Body of pancreas (tissue), 4 donors: ENCODE data around the gene LPP. TPM values are rescaled to one million over a fixed set of nuclear protein-coding genes. Genes with fewer than 3 reads are reported as not detected.

Experiments used
- ATAC-seq: fragments of 150-250 bp; one replicate; pipeline ENCODE4 v1.9.1; 2016
- DNase-seq, 4 donors: peaks; one replicate each; pipeline ENCODE4 v3.0.0-alpha.2; 2019
- H3K27ac ChIP-seq, 4 donors: fragments of 200-600 bp; sonication (generic); 1 replicate in 3 of 4; 2 replicates in 1 of 4; pipeline versions ENCODE4 v1.5.1 to v1.6.1; 2016 to 2019; ENCODE audit warnings: mild to moderate bottlenecking in 1 of 4, mixed read lengths in 1 of 4, moderate library complexity in 1 of 4
- H3K27me3 ChIP-seq, 2 donors: fragments of 200-600 bp; sonication (generic); one replicate each; pipeline ENCODE4 v1.6.0; 2016; ENCODE audit warnings: mild to moderate bottlenecking in 1 of 2
- H3K36me3 ChIP-seq, 2 donors: fragments of 200-600 bp; sonication (generic); replicated peaks in 1 of 2; 2 replicates each; pipeline ENCODE4 v1.5.1; 2016; ENCODE audit warnings: low read depth in 2 of 2; ENCODE audit not compliant: insufficient read depth in 1 of 2
- H3K4me1 ChIP-seq: fragments of 200-600 bp; sonication (generic); one replicate; pipeline ENCODE4 v1.6.0; 2016
- H3K4me3 ChIP-seq, 2 donors: fragments of 200-600 bp; sonication (generic); 1 replicate in 1 of 2; 2 replicates in 1 of 2; pipeline ENCODE4 v1.5.1; 2016 to 2019
- H3K9me3 ChIP-seq, 3 donors: fragments of 200-600 bp; sonication (generic); 1 replicate in 2 of 3; 2 replicates in 1 of 3; pipeline ENCODE4 v1.5.1; 2016
- CTCF ChIP-seq, 7 experiments: fragments of 450-650 bp in 4 of 7; fragments of 200-600 bp in 3 of 7; sonication (generic) in 3 of 7; IDR thresholded peaks; one replicate each; pipeline ENCODE4 v1.5.1; 2016 to 2019; ENCODE audit warnings: antibody characterized with exemption in 7 of 7
- POLR2A ChIP-seq, 3 donors: fragments of 450-650 bp; IDR thresholded peaks; one replicate each; pipeline ENCODE4 v1.6.1; 2016; ENCODE audit warnings: antibody characterized with exemption in 3 of 3, mild to moderate bottlenecking in 2 of 3
- WGBS, 2 donors: methylation state at CpG; one replicate each; pipeline ENCODE4 v1.1.5; 2017; 5-methylcytosine and 5-hydroxymethylcytosine counted together
- intact Hi-C: fragments of 100-400 bp; cut with DNase I; formaldehyde crosslinking; loops from one replicate; pipeline ENCODE4 v1.15.1; 2023
- total RNA-seq, 2 donors: library from RNA; depleted of rRNA; stranded (reverse); fragments of >200 nt; gene quantifications; one replicate each; pipeline ENCODE4 v1.1.0, GENCODE V29; 2016

Gene LPP
- total RNA-seq, 2 donors from 2014 or later = 60.6 to 65.1 TPM

GRCh38 chr3:188901671-188902287, 747.8 kb downstream of the LPP start:
- WGBS, 2 donors = 84 to 93% methylated on average over 4 of the region's 4 CpGs
- ATAC-seq (no peak), DNase-seq (no peak)
- Histone ChIP-seq H3K27me3 (no peaks in the 10 kb centered on the region), H3K36me3 (no peaks in the 10 kb centered on the region), H3K4me1 (no peaks in the 10 kb centered on the region), H3K27ac (peak overlapping the region in 1 of 4 donors; percentile 54), H3K4me3 (no peak overlapping the region), H3K9me3 (no peaks in the 10 kb centered on the region)
- intact Hi-C loops = no loop called here
- TF ChIP-seq POLR2A (IDR thresholded peaks at IDR 0.05) (no peak), CTCF (IDR thresholded peaks at IDR 0.05) (no peak)

GRCh38 chr3:188904670-188905069, 750.7 kb downstream of the LPP start:
- intact Hi-C loops = no loop called here
- no peak for DNase-seq
- no peaks in the 10 kb centered on the region for H3K9me3 ChIP-seq
- H3K27me3 ChIP-seq = no peaks in the 10 kb centered on the region
- no peak for ATAC-seq
- TF ChIP-seq CTCF (IDR thresholded peaks at IDR 0.05) = no peak
- no peak for TF ChIP-seq POLR2A (IDR thresholded peaks at IDR 0.05)
- H3K36me3 ChIP-seq = no peaks in the 10 kb centered on the region
- no peaks in the 10 kb centered on the region for H3K4me1 ChIP-seq
- H3K4me3 ChIP-seq = no peak overlapping the region
- WGBS, 2 donors = 50 to 54% methylated on average over 1 of the region's 1 CpG
- no peak overlapping the region for H3K27ac ChIP-seq

- Histone ChIP-seq H3K27ac (peak overlapping the region in 1 of 4 donors; percentile 2), H3K4me3 (no peak overlapping the region), H3K36me3 (no peaks in the 10 kb centered on the region), H3K4me1 (no peaks in the 10 kb centered on the region), H3K9me3 (no peaks in the 10 kb centered on the region), H3K27me3 (no peaks in the 10 kb centered on the region)
- ATAC-seq = no peak
- intact Hi-C loops = no loop called here
- TF ChIP-seq POLR2A (IDR thresholded peaks at IDR 0.05) = no peak
- no peak for TF ChIP-seq CTCF (IDR thresholded peaks at IDR 0.05)
- DNase-seq = no peak
- WGBS, 2 donors = 69 to 88% methylated on average over 2 of the region's 2 CpGs
Observed at GRCh38 chr3:188905547-188905946, 751.6 kb downstream of the LPP start.

GRCh38 chr3:188906236-188906635, 752.3 kb downstream of the LPP start:
- intact Hi-C loops = no loop called here
- Histone ChIP-seq H3K9me3 (no peaks in the 10 kb centered on the region), H3K27me3 (no peaks in the 10 kb centered on the region), H3K4me1 (no peaks in the 10 kb centered on the region), H3K4me3 (no peak overlapping the region), H3K36me3 (no peaks in the 10 kb centered on the region), H3K27ac (no peak overlapping the region)
- DNase-seq = no peak
- no peak for ATAC-seq
- 85 to 86% methylated on average over 7 of the region's 7 CpGs for WGBS, 2 donors
- TF ChIP-seq CTCF (IDR thresholded peaks at IDR 0.05) (no peak), POLR2A (IDR thresholded peaks at IDR 0.05) (no peak)
